WTC11 (cell line): ENCODE data around the gene HEATR5A. TPM values are rescaled to one million over a fixed set of nuclear protein-coding genes. Genes with fewer than 3 reads are reported as not detected.

ENCODE experiments used
- ATAC-seq: fragments of 200-7000 bp; cut with Tn5 transposase; 2 replicates; pipeline ENCODE4 v1.10.0; 2021; ENCODE audit warnings: mild to moderate bottlenecking, moderate library complexity
- CTCF ChIA-PET: fragments of 300-600 bp; sonication (Branson Sonifier 250); formaldehyde crosslinking; loops from one replicate; lab custom pipeline; 2021; ENCODE audit warnings: antibody characterized with exemption; lab: Charles Lee
- POLR2A ChIA-PET: fragments of 350-600 bp; sonication (Branson Sonifier 250); formaldehyde crosslinking; loops from one replicate; lab custom pipeline; 2021; ENCODE audit warnings: antibody characterized with exemption; lab: Charles Lee
- DNase-seq: peaks from one replicate; pipeline ENCODE4 v3.0.0; 2021; ENCODE audit warnings: low spot score
- H3K27ac Mint-ChIP-seq: 2 replicates; pipeline ENCODE4 v1.8.0; 2021; ENCODE audit warnings: mixed read lengths
- H3K27me3 Mint-ChIP-seq: 2 replicates; pipeline ENCODE4 v1.8.0; 2021; ENCODE audit warnings: low read depth, mild to moderate bottlenecking, moderate library complexity, mixed read lengths
- H3K36me3 Mint-ChIP-seq: 2 replicates; pipeline ENCODE4 v1.8.0; 2021; ENCODE audit warnings: mixed read lengths
- H3K4me1 Mint-ChIP-seq: 2 replicates; pipeline ENCODE4 v1.8.0; 2022; ENCODE audit warnings: mixed read lengths
- H3K4me3 Mint-ChIP-seq: 2 replicates; pipeline ENCODE4 v1.8.0; 2021; ENCODE audit warnings: mild to moderate bottlenecking, moderate library complexity, mixed read lengths
- H3K9me3 Mint-ChIP-seq: 2 replicates; pipeline ENCODE4 v1.8.0; 2021; ENCODE audit warnings: mixed read lengths
- ARID4B ChIP-seq: sonication (generic); formaldehyde crosslinking; IDR thresholded peaks from 2 replicates; pipeline ENCODE4 v1.8.0; 2023; ENCODE audit warnings: missing genetic modification reagents, mild to moderate bottlenecking, borderline replicate concordance
- ATF1 ChIP-seq: sonication (generic); formaldehyde crosslinking; IDR thresholded peaks from 2 replicates; pipeline ENCODE4 v1.8.1; 2023; ENCODE audit warnings: mild to moderate bottlenecking, moderate library complexity, missing genetic modification reagents
- ATF2 ChIP-seq: sonication (generic); formaldehyde crosslinking; IDR thresholded peaks from 2 replicates; pipeline ENCODE4 v1.8.1; 2022; ENCODE audit warnings: low read depth, missing genetic modification reagents, borderline replicate concordance
- CREM ChIP-seq: sonication (generic); formaldehyde crosslinking; IDR thresholded peaks from 2 replicates; pipeline ENCODE4 v1.8.1; 2022; ENCODE audit warnings: mild to moderate bottlenecking, missing genetic modification reagents, moderate library complexity
- E2F4 ChIP-seq: sonication (generic); formaldehyde crosslinking; IDR thresholded peaks from 2 replicates; pipeline ENCODE4 v1.8.1; 2022; ENCODE audit warnings: low read depth, mild to moderate bottlenecking, moderate library complexity, missing genetic modification reagents, borderline replicate concordance
- ELF4 ChIP-seq: sonication (generic); formaldehyde crosslinking; IDR thresholded peaks from 2 replicates; pipeline ENCODE4 v1.8.1; 2022; ENCODE audit warnings: low read depth, mild to moderate bottlenecking, moderate library complexity, missing genetic modification reagents
- FOXJ3 ChIP-seq: sonication (generic); formaldehyde crosslinking; IDR thresholded peaks from 2 replicates; pipeline ENCODE4 v1.9.0; 2021; ENCODE audit warnings: missing genetic modification reagents, mild to moderate bottlenecking, borderline replicate concordance
- FOXP1 ChIP-seq: sonication (generic); formaldehyde crosslinking; IDR thresholded peaks from 2 replicates; pipeline ENCODE4 v1.8.0; 2022; ENCODE audit warnings: missing genetic modification reagents, mild to moderate bottlenecking, moderate library complexity, borderline replicate concordance
- GABPB1 ChIP-seq: sonication (generic); formaldehyde crosslinking; IDR thresholded peaks from 2 replicates; pipeline ENCODE4 v1.8.1; 2023; ENCODE audit warnings: mild to moderate bottlenecking, missing genetic modification reagents
- GTF2I ChIP-seq: fragments of 250-450 bp; sonication (Bioruptor Pico); conservative IDR thresholded peaks from 2 replicates; pipeline ENCODE4 v1.4.0; 2021; ENCODE audit warnings: mild to moderate bottlenecking
- JAZF1 ChIP-seq: fragments of 250-450 bp; sonication (Bioruptor Pico); IDR thresholded peaks from 2 replicates; pipeline ENCODE4 v1.9.0; 2021; ENCODE audit warnings: moderate library complexity, mild to moderate bottlenecking, inconsistent platforms
- MLX ChIP-seq: sonication (generic); formaldehyde crosslinking; IDR thresholded peaks from 2 replicates; pipeline ENCODE4 v1.8.1; 2023; ENCODE audit warnings: mild to moderate bottlenecking, missing genetic modification reagents, moderate library complexity
- NFATC4 ChIP-seq: fragments of 250-450 bp; sonication (Bioruptor Pico); IDR thresholded peaks from 2 replicates; pipeline ENCODE4 v1.9.0; 2021; ENCODE audit warnings: mild to moderate bottlenecking
- NR2C2 ChIP-seq: sonication (generic); formaldehyde crosslinking; IDR thresholded peaks from 2 replicates; pipeline ENCODE4 v1.8.0; 2022; ENCODE audit warnings: mild to moderate bottlenecking, missing genetic modification reagents
- STAT6 ChIP-seq: sonication (generic); formaldehyde crosslinking; conservative IDR thresholded peaks from 2 replicates; pipeline ENCODE4 v1.8.1; 2023; ENCODE audit warnings: mild to moderate bottlenecking, low read depth, missing genetic modification reagents, moderate library complexity
- TCF7 ChIP-seq: sonication (generic); formaldehyde crosslinking; IDR thresholded peaks from 2 replicates; pipeline ENCODE4 v1.8.0; 2022; ENCODE audit warnings: mild to moderate bottlenecking, low read depth, missing genetic modification reagents, moderate library complexity
- ZNF138 ChIP-seq: sonication (generic); formaldehyde crosslinking; conservative IDR thresholded peaks from 2 replicates; pipeline ENCODE4 v1.8.1; 2022; ENCODE audit warnings: mild to moderate bottlenecking, moderate library complexity, missing genetic modification reagents
- ZNF219 ChIP-seq: sonication (generic); formaldehyde crosslinking; IDR thresholded peaks from 2 replicates; pipeline ENCODE4 v1.8.0; 2023; ENCODE audit warnings: missing genetic modification reagents, mild to moderate bottlenecking, borderline replicate concordance
- ZNF232 ChIP-seq: sonication (generic); formaldehyde crosslinking; IDR thresholded peaks from 2 replicates; pipeline ENCODE4 v1.8.0; 2022; ENCODE audit warnings: mild to moderate bottlenecking, missing genetic modification reagents
- ZNF396 ChIP-seq: fragments of 250-450 bp; sonication (Bioruptor Pico); IDR thresholded peaks from 2 replicates; pipeline ENCODE4 v1.8.0; 2021; ENCODE audit warnings: mild to moderate bottlenecking, moderate library complexity, borderline replicate concordance
- ZNF416 ChIP-seq: fragments of 250-450 bp; sonication (Bioruptor Pico); IDR thresholded peaks from 2 replicates; pipeline ENCODE4 v1.9.0; 2021; ENCODE audit warnings: mild to moderate bottlenecking, inconsistent platforms
- ZNF425 ChIP-seq: fragments of 250-450 bp; sonication (Bioruptor Pico); conservative IDR thresholded peaks from 2 replicates; pipeline ENCODE4 v1.9.0; 2021; ENCODE audit warnings: mild to moderate bottlenecking
- total RNA-seq: library from RNA; stranded (reverse); gene quantifications from 3 replicates; pipeline ENCODE4 v1.2.3, GENCODE V29; 2021

HEATR5A gene
- total RNA-seq, 1 experiment from 2014 or later: 36.2 TPM

DNA sequence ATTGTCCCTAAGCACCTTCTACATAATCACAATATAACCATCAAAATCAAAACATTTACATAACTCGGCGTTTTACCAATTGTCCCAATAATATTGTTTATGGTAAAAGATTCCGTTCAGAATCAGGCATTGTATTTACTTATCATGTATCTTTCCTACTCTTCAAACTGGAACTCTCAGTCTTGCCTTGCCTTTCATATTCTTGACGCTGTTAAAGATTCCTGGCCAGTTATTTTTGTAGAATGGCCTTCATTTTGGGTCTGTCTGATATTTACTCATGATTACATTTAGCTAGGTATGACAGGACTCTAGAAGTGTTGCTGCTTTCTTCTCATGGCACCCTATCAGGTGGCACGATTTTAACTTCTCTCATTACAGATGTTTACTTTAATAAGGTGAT is 850 bp upstream of the HEATR5A start:
- ChIA-PET POLR2A (interaction anchor here (1.5 kb wide), 1 partner anchor 9 kb away, joined by 5 read pairs; no protein-coding TSS in a partner anchor), CTCF (interaction anchor here (1.4 kb wide), 1 partner anchor 834 kb away, joined by 4 read pairs; no protein-coding TSS in a partner anchor)
- Mint-ChIP-seq H3K9me3 (no peaks in the 10 kb centered on the region), H3K27ac (peak overlapping the region; percentile 91; the same call in 1 of the 2 replicates), H3K4me3 (peak overlapping the region; percentile 90), H3K27me3 (no peaks in the 10 kb centered on the region), H3K36me3 (no peaks in the 10 kb centered on the region), H3K4me1 (peaks cover 26% of the 10 kb centered on the region)
- ATAC-seq: no peak
- no peak for TF ChIP-seq FOXJ3 (CRISPR knock-in tag)
- no peak for TF ChIP-seq NFATC4 (CRISPR knock-in tag)
- TF ChIP-seq GTF2I (CRISPR knock-in tag): no peak
- no peak for TF ChIP-seq ZNF416 (CRISPR knock-in tag)
- no peak for TF ChIP-seq ZNF138 (CRISPR knock-in tag)
- TF ChIP-seq ATF1 (CRISPR knock-in tag): no peak
- no peak for TF ChIP-seq E2F4 (CRISPR knock-in tag)
- no peak for TF ChIP-seq ELF4 (CRISPR knock-in tag)
- no peak for TF ChIP-seq MLX (CRISPR knock-in tag)
- no peak for TF ChIP-seq ATF2 (CRISPR knock-in tag)
- no peak for DNase-seq

- ChIA-PET POLR2A (interaction anchor here (1.0 to 2.0 kb wide), 6 partner anchors 8 to 657 kb away, joined by 3 to 15 read pairs (median 7); partner anchors contain the start of genes ARHGAP5, DTD2 and HECTD1), CTCF (interaction anchor here (0.9 to 1.4 kb wide), 7 partner anchors 9 to 835 kb away, joined by 3 to 6 read pairs (median 4); partner anchors contain the start of gene HECTD1)
- TF ChIP-seq ZNF416 (CRISPR knock-in tag) (no peak), ZNF396 (no peak), NR2C2 (no peak; the same call in 1 of the 2 replicates), JAZF1 (CRISPR knock-in tag) (no peak), ZNF219 (CRISPR knock-in tag) (no peak), STAT6 (CRISPR knock-in tag) (no peak), ZNF232 (CRISPR knock-in tag) (no peak), ARID4B (CRISPR knock-in tag) (no peak), FOXP1 (CRISPR knock-in tag) (no peak), TCF7 (CRISPR knock-in tag) (no peak), ZNF425 (CRISPR knock-in tag) (no peak), CREM (no peak), GABPB1 (CRISPR knock-in tag) (no peak)
- no peaks in the 10 kb centered on the region for H3K27me3 Mint-ChIP-seq
- no peaks in the 10 kb centered on the region for H3K36me3 Mint-ChIP-seq
- peaks cover 23% of the 10 kb centered on the region for H3K4me1 Mint-ChIP-seq
- H3K27ac Mint-ChIP-seq: no peak overlapping the region; the same call in 1 of the 2 replicates
- ATAC-seq: peak; percentile 63
- no peaks in the 10 kb centered on the region for H3K9me3 Mint-ChIP-seq
- H3K4me3 Mint-ChIP-seq: peak overlapping the region; percentile 90
- DNase-seq: peak; percentile 78
Measured at GRCh38 chr14:31419967-31420318, 407 bp downstream of the HEATR5A start.
